Measurements from ENCODE around the gene SDR42E2. TPM values are rescaled to one million over a fixed set of nuclear protein-coding genes. Genes with fewer than 3 reads are reported as not detected.

The SDR42E2 gene
- total and polyA plus RNA-seq, 2 of the 4 experiments (the other 2 are of a cell fraction) = not detected

DNA sequence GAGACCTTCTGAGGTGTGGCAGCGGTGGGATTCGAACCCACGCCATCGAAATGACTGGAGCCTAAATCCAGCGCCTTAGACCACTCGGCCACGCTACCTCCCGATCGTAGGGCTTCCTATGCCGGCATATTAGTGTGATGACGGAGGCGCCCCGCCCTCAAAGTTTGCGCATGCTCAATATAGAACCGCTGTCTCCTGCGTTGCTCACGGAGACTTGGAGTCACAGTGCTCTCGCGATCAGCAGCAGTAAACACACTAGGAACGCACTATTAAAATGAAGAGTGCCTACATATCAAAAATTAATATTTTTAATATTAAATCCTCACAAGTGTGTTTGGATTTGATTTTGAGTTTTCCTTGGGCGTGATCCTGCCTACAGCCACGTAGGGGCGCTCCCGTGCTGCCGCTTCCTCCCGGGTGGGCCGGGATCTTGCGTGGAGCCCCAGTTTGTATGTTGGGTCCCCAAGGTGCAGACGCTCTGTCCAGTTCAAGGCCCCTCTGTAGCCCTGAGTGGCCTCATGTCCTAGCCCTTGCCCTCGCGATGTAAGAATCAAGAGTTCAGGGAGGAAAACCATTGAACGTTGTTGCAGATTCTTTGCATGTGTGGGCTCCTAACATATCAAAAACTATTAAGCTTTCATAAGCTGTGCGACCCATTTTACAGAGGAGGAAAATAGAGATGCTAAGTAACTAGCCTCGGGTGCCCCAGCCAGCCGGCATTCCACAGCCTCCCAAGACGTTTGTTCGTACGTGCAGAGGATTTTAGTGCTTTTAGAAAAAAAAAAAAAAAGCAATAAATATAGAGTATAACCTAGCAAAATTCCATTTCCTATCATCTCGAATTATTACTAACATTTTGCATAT is 33.6 kb downstream of the SDR42E2 start:
- peak overlapping the region; percentile 69; the same call in 1 of the 2 replicates for H3K14ac ChIP-seq (replicated peaks; ENCODE audit: low read depth, low read length)
- intact Hi-C loops (cut with micrococcal nuclease) = loop anchor here (1.0 kb wide), 1 partner anchor 101 kb away; the partner anchor contains the start of gene POLR3E
- H3K9me3 ChIP-seq (ENCODE audit: control insufficient read depth, insufficient read depth, low read length) = no peaks in the 10 kb centered on the region
- H4K5ac ChIP-seq (ENCODE audit: low read depth, low read length) = peak overlapping the region; percentile 63; the same call in 1 of the 2 replicates
- H3K4me2 ChIP-seq (ENCODE audit: low read depth, low read length) = peak overlapping the region; percentile 91
- peak overlapping the region; percentile 8 for H3K27ac ChIP-seq (ENCODE audit: insufficient read depth, low read length)
- in situ Hi-C loops (cut with MboI; ENCODE audit: low sequenced_read_pairs) = no loop called here
- ATAC-seq (ENCODE audit: low read depth) = peak; percentile 27
- WGBS, 2 experiments (ENCODE audit: extremely low coverage in 2 of 2, insufficient read length in 1 of 2) = 0% methylated on average over 12 of the region's 39 CpGs; no CpG with 5 or more reads in 1 of the 2 experiments
- H3K18ac ChIP-seq (ENCODE audit: low read depth, low read length) = peak overlapping the region; percentile 52; the same call in 1 of the 2 replicates
- peak overlapping the region; percentile 61 for H3K4me3 ChIP-seq (ENCODE audit: insufficient read depth, low read depth, low read length)
- ChIA-PET CTCF (interaction anchor here (0.5 to 1.3 kb wide), 3 partner anchors 8 to 105 kb away, joined by 3 to 4 read pairs (median 3); no protein-coding TSS in a partner anchor), POLR2A (ENCODE audit: unreplicated experiment) (no interaction called here)
- H2BK15ac ChIP-seq (ENCODE audit: low read depth, low read length) = 0 out of 3 replicates have a peak overlapping the region, but pooled peaks have one; percentile 0
- peak overlapping the region; percentile 60 for H3K9ac ChIP-seq (ENCODE audit: low read depth, low read length)
- no peak overlapping the region for H2AK5ac ChIP-seq (ENCODE audit: low read depth, low read length)
- no TSS peak for BruUV-seq (replicated peaks)
- H2BK20ac ChIP-seq (ENCODE audit: low read depth, low read length) = 0 out of 2 replicates have a peak overlapping the region, but pooled peaks have one; percentile 36
- dilution Hi-C loops (cut with HindIII; ENCODE audit: low sequenced_read_pairs, unreplicated experiment) = no loop called here
- H2AK9ac ChIP-seq (replicated peaks; ENCODE audit: low read depth, low read length, poor library complexity) = no peak overlapping the region
- peak overlapping the region; percentile 91 for H2AFZ ChIP-seq (replicated peaks; ENCODE audit: low read length, poor library complexity)
- peaks cover 14% of the 10 kb centered on the region for H3K9me1 ChIP-seq (ENCODE audit: insufficient read depth, low read length)
- DNase-seq = peak; percentile 87
- peak overlapping the region; percentile 1 to 55; a peak in 3 of 4 replicates for H4K8ac ChIP-seq (ENCODE audit: low read depth in 2 of 2, low read length in 2 of 2)
- peak overlapping the region; percentile 35 for H2BK5ac ChIP-seq (ENCODE audit: low read depth, low read length, poor library complexity, severe bottlenecking)
- H3K79me1 ChIP-seq (ENCODE audit: low read depth in 1 of 2, low read length in 2 of 2) = peaks cover 0 to 3% of the 10 kb centered on the region in 2 experiments; a peak in 1 of 4 replicates
- no peaks in the 10 kb centered on the region for H4K20me1 ChIP-seq (ENCODE audit: insufficient read depth, low read length)
- H3K4ac ChIP-seq (ENCODE audit: low read depth, low read length) = peak overlapping the region; percentile 47
- H3K27me3 ChIP-seq (ENCODE audit: control insufficient read depth, insufficient read depth, low read length) = no peaks in the 10 kb centered on the region
- H3K56ac ChIP-seq (ENCODE audit: extremely low read depth, insufficient read depth, low read length) = peak overlapping the region; percentile 46
- H2BK120ac ChIP-seq (ENCODE audit: low read depth, low read length) = peak overlapping the region; percentile 15
- H3K36me3 ChIP-seq (ENCODE audit: control insufficient read depth, insufficient read depth, low read length) = no peaks in the 10 kb centered on the region
- H4K91ac ChIP-seq (ENCODE audit: insufficient read depth, low read depth, low read length) = no peak overlapping the region
- peak overlapping the region; percentile 20; the same call in 1 of the 2 replicates for H3K23ac ChIP-seq (ENCODE audit: low read depth, low read length)
- peaks cover 4% of the 10 kb centered on the region for H3K4me1 ChIP-seq (ENCODE audit: control insufficient read depth, insufficient read depth, low read length)
- TF ChIP-seq, protein P1, sequence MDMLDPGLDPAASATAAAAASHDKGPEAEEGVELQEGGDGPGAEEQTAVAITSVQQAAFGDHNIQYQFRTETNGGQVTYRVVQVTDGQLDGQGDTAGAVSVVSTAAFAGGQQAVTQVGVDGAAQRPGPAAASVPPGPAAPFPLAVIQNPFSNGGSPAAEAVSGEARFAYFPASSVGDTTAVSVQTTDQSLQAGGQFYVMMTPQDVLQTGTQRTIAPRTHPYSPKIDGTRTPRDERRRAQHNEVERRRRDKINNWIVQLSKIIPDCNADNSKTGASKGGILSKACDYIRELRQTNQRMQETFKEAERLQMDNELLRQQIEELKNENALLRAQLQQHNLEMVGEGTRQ (IDR thresholded peaks at IDR 0.05; ENCODE audit: low read depth, low read length) = no peak
- no peak; the same call in 1 of the 2 replicates for TF ChIP-seq CEBPB (IDR thresholded peaks at IDR 0.05; ENCODE audit: low read depth, low read length)
- peak; percentile 66 for TF ChIP-seq SMC3 (IDR thresholded peaks at IDR 0.05; ENCODE audit: low read depth, low read length)
- TF ChIP-seq RAD21 (IDR thresholded peaks at IDR 0.05; ENCODE audit: low read length) = peak; percentile 69
- peak; percentile 83 for TF ChIP-seq RCOR1 (IDR thresholded peaks at IDR 0.05; ENCODE audit: insufficient replicate concordance, low read length)
- no peak for TF ChIP-seq MAFK (IDR thresholded peaks at IDR 0.05; ENCODE audit: low read depth, low read length)
- no peak for TF ChIP-seq POLR2A (IDR thresholded peaks at IDR 0.05; ENCODE audit: low read depth, low read length)
- peak; percentile 98 for TF ChIP-seq FOS (IDR thresholded peaks at IDR 0.05; ENCODE audit: low read depth, low read length)
- no peak for TF ChIP-seq BHLHE40 (IDR thresholded peaks at IDR 0.05; ENCODE audit: low read depth, low read length)
- no peak for TF ChIP-seq NFE2L2 (IDR thresholded peaks at IDR 0.05; ENCODE audit: low read depth, low read length)
- peak; percentile 82; the same call in 1 of the 2 replicates for TF ChIP-seq CHD1 (IDR thresholded peaks at IDR 0.05; ENCODE audit: low read depth, low read length)
- no peak for TF ChIP-seq MXI1 (IDR thresholded peaks at IDR 0.05; ENCODE audit: borderline replicate concordance, low read depth, low read length)
- TF ChIP-seq RFX5 (IDR thresholded peaks at IDR 0.05; ENCODE audit: low read depth, low read length) = no peak
- TF ChIP-seq, protein P2, sequence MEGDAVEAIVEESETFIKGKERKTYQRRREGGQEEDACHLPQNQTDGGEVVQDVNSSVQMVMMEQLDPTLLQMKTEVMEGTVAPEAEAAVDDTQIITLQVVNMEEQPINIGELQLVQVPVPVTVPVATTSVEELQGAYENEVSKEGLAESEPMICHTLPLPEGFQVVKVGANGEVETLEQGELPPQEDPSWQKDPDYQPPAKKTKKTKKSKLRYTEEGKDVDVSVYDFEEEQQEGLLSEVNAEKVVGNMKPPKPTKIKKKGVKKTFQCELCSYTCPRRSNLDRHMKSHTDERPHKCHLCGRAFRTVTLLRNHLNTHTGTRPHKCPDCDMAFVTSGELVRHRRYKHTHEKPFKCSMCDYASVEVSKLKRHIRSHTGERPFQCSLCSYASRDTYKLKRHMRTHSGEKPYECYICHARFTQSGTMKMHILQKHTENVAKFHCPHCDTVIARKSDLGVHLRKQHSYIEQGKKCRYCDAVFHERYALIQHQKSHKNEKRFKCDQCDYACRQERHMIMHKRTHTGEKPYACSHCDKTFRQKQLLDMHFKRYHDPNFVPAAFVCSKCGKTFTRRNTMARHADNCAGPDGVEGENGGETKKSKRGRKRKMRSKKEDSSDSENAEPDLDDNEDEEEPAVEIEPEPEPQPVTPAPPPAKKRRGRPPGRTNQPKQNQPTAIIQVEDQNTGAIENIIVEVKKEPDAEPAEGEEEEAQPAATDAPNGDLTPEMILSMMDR (conservative IDR thresholded peaks at IDR 0.05; ENCODE audit: low read depth, low read length) = peak; percentile 73
- peak; percentile 98; the same call in 1 of the 2 replicates for TF ChIP-seq MAZ (IDR thresholded peaks at IDR 0.05; ENCODE audit: borderline replicate concordance, low read depth, low read length)

Measured in IMR-90 (cell line).